Loucy (cell line): ENCODE results near the gene KRTAP2-4.

Source experiments
- EZH2phosphoT487 ChIP-seq: fragments of 200-600 bp; IDR thresholded peaks from 2 replicates; pipeline ENCODE4 v1.6.1; 2018; ENCODE audit warnings: antibody characterized with exemption, mild to moderate bottlenecking, moderate library complexity, borderline replicate concordance
- TF ChIP-seq, protein P1 (sequence below): fragments of 200-600 bp; sonication (generic); conservative IDR thresholded peaks from 2 replicates; pipeline ENCODE4 v1.5.1; 2014; ENCODE audit warnings: mild to moderate bottlenecking, antibody characterized with exemption, low read length

- TF ChIP-seq, protein P1, sequence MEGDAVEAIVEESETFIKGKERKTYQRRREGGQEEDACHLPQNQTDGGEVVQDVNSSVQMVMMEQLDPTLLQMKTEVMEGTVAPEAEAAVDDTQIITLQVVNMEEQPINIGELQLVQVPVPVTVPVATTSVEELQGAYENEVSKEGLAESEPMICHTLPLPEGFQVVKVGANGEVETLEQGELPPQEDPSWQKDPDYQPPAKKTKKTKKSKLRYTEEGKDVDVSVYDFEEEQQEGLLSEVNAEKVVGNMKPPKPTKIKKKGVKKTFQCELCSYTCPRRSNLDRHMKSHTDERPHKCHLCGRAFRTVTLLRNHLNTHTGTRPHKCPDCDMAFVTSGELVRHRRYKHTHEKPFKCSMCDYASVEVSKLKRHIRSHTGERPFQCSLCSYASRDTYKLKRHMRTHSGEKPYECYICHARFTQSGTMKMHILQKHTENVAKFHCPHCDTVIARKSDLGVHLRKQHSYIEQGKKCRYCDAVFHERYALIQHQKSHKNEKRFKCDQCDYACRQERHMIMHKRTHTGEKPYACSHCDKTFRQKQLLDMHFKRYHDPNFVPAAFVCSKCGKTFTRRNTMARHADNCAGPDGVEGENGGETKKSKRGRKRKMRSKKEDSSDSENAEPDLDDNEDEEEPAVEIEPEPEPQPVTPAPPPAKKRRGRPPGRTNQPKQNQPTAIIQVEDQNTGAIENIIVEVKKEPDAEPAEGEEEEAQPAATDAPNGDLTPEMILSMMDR, result no peak
- no peak for TF ChIP-seq EZH2phosphoT487
Observed at GRCh38 chr17:41042953-41043352, 22.7 kb downstream of the KRTAP2-4 start.
